ENCODE measurements around the gene ADGRG2.
"Not testable (repeated sequence)": the region's sequence is repeated elsewhere in the genome, so short reads cannot be mapped to it uniquely, and the experiment has no call there.

The ADGRG2 gene

GRCh38 chrX:19086102-19086772, 36.0 kb downstream of the ADGRG2 start:
- Histone ChIP-seq H3K4me1 (ENCODE audit: control insufficient read depth in 1 of 2, insufficient read depth in 1 of 2, low read depth in 1 of 2, low read length in 1 of 2) (peaks cover 9 to 15% of the 10 kb centered on the region in 2 experiments), H3K27ac (peak overlapping the region; percentile 68), H3K27me3 (no peaks in the 10 kb centered on the region), H3K4me3 (ENCODE audit: low read depth in 1 of 2, low read length in 1 of 2) (no peak overlapping the region), H3K36me3 (no peaks in the 10 kb centered on the region), H3K9me3 (no peaks in the 10 kb centered on the region)
- no peak for TF ChIP-seq CTCF (IDR thresholded peaks at IDR 0.05)

GRCh38 chrX:19085666-19086065, 36.6 kb downstream of the ADGRG2 start:
- H3K27me3 ChIP-seq = no peaks in the 10 kb centered on the region
- H3K9me3 ChIP-seq = no peaks in the 10 kb centered on the region
- TF ChIP-seq CTCF (IDR thresholded peaks at IDR 0.05) = no peak
- peaks cover 9 to 15% of the 10 kb centered on the region in 2 experiments for H3K4me1 ChIP-seq (ENCODE audit: control insufficient read depth in 1 of 2, insufficient read depth in 1 of 2, low read depth in 1 of 2, low read length in 1 of 2)
- H3K4me3 ChIP-seq (ENCODE audit: low read depth in 1 of 2, low read length in 1 of 2) = no peak overlapping the region
- no peaks in the 10 kb centered on the region for H3K36me3 ChIP-seq
- peak overlapping the region; percentile 68 for H3K27ac ChIP-seq

GRCh38 chrX:19075754-19076153, 46.5 kb downstream of the ADGRG2 start:
- Histone ChIP-seq H3K4me3 (ENCODE audit: low read depth in 1 of 2, low read length in 1 of 2) (no peak overlapping the region), H3K9me3 (no peaks in the 10 kb centered on the region), H3K4me1 (ENCODE audit: control insufficient read depth in 1 of 2, insufficient read depth in 1 of 2, low read depth in 1 of 2, low read length in 1 of 2) (no peaks in the 10 kb centered on the region), H3K36me3 (no peaks in the 10 kb centered on the region), H3K27ac (no peak overlapping the region), H3K27me3 (no peaks in the 10 kb centered on the region)
- no peak for TF ChIP-seq CTCF (IDR thresholded peaks at IDR 0.05)

GRCh38 chrX:19072372-19072771, 49.9 kb downstream of the ADGRG2 start:
- no peaks in the 10 kb centered on the region for H3K9me3 ChIP-seq
- no peaks in the 10 kb centered on the region for H3K4me1 ChIP-seq (ENCODE audit: control insufficient read depth in 1 of 2, insufficient read depth in 1 of 2, low read depth in 1 of 2, low read length in 1 of 2)
- no peaks in the 10 kb centered on the region for H3K36me3 ChIP-seq
- TF ChIP-seq CTCF (IDR thresholded peaks at IDR 0.05) = no peak
- H3K4me3 ChIP-seq (ENCODE audit: low read depth in 1 of 2, low read length in 1 of 2) = no peak overlapping the region
- H3K27me3 ChIP-seq = no peaks in the 10 kb centered on the region
- no peak overlapping the region for H3K27ac ChIP-seq

GRCh38 chrX:19070555-19070994, 51.7 kb downstream of the ADGRG2 start:
- Histone ChIP-seq H3K9me3 (no peaks in the 10 kb centered on the region), H3K4me1 (ENCODE audit: control insufficient read depth in 1 of 2, insufficient read depth in 1 of 2, low read depth in 1 of 2, low read length in 1 of 2) (no peaks in the 10 kb centered on the region), H3K4me3 (ENCODE audit: low read depth in 1 of 2, low read length in 1 of 2) (no peak overlapping the region), H3K27me3 (no peaks in the 10 kb centered on the region), H3K27ac (no peak overlapping the region), H3K36me3 (no peaks in the 10 kb centered on the region)
- TF ChIP-seq CTCF (IDR thresholded peaks at IDR 0.05) = no peak

- not testable (repeated sequence) for H3K27ac ChIP-seq; H3K9me3 ChIP-seq; H3K4me3 ChIP-seq (ENCODE audit: low read depth in 1 of 2, low read length in 1 of 2); H3K4me1 ChIP-seq (ENCODE audit: control insufficient read depth in 1 of 2, insufficient read depth in 1 of 2, low read depth in 1 of 2, low read length in 1 of 2); H3K27me3 ChIP-seq; H3K36me3 ChIP-seq
Measured at GRCh38 chrX:19066987-19067386, 55.3 kb downstream of the ADGRG2 start.
